ENCODE results near the gene BIN2. TPM values are rescaled to one million over a fixed set of nuclear protein-coding genes. Genes with fewer than 3 reads are reported as not detected.

The BIN2 gene
- total and polyA plus RNA-seq, 2 of the 13 experiments (the other 11 are each of a cell fraction or from before 2014, with no cell fraction given), result not detected

DNA sequence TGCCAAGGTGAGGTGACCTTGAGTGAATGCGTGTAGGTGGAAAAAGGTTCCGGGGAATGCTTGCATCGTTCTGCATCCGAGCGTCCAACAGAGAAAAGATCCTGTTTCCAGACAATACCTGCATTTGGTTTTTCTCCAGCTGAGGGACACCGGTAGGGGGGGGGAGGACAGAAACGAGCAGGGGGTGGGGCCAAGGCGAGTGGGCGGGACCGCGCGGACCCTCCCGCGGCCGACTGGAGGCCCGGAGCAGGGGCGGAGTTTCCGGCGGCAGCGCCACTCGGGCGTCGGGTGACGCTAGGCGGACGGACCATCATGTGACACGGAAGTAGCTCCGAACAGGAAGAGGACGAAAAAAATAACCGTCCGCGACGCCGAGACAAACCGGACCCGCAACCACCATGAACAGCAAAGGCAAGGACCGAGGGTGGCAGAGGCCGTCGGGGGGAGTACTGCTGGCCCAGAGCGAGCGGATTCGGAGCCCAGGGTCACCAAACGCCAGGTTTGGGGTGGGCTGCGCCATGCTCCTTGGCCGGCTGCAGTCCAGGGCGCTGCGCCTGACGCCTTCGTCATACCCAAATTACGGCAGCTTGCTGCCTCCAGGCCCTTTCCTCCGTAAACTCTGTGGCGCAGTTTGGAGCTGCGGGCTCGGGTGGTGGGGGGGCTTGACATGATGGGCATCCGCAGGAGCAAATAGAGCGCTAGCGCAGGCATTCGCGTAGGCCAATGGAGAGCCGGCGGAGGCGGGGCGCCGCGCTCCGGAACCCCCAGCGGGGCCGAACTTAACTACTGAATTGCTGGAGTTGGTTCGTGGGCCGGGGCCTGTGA, 85.3 kb downstream of the BIN2 start, which contains the start of gene DAZAP2 (continued):
- TF ChIP-seq NCOA5 (CRISPR knock-in tag; IDR thresholded peaks at IDR 0.05) (no peak), FOXA1 (IDR thresholded peaks at IDR 0.05) (no peak), FOXA1 (CRISPR knock-in tag; IDR thresholded peaks at IDR 0.05) (0 out of 2 replicates have a peak, but pooled peaks have one; percentile 4), ESRRA (CRISPR knock-in tag; IDR thresholded peaks at IDR 0.05; ENCODE audit: low read depth) (no peak), ZSCAN31 (CRISPR knock-in tag; IDR thresholded peaks at IDR 0.05; ENCODE audit: low read depth) (peak; percentile 42; the same call in 1 of the 2 replicates), KLF16 (CRISPR knock-in tag; IDR thresholded peaks at IDR 0.05) (peak; percentile 38 to 48; a peak in 1 of 4 replicates), PCBP1 (IDR thresholded peaks at IDR 0.05; ENCODE audit: borderline replicate concordance, low read depth, low read length) (peak; percentile 80; the same call in 1 of the 2 replicates), NFKB2 (CRISPR knock-in tag; IDR thresholded peaks at IDR 0.05; ENCODE audit: borderline replicate concordance) (peak; percentile 75; the same call in 1 of the 2 replicates), ZNF549 (CRISPR knock-in tag; IDR thresholded peaks at IDR 0.05) (peak; percentile 38; the same call in 1 of the 2 replicates), GABPA (IDR thresholded peaks at IDR 0.05; ENCODE audit: low read depth, low read length) (peak; percentile 66), GABPA (CRISPR knock-in tag; IDR thresholded peaks at IDR 0.05; ENCODE audit: low read depth) (peak; percentile 75; the same call in 1 of the 2 replicates), ZNF10 (CRISPR knock-in tag; IDR thresholded peaks at IDR 0.05; ENCODE audit: borderline replicate concordance, low read depth) (no peak), ZKSCAN1 (IDR thresholded peaks at IDR 0.05; ENCODE audit: low read length) (no peak), NKX3-1 (CRISPR knock-in tag; IDR thresholded peaks at IDR 0.05) (peak; percentile 91), SKI (IDR thresholded peaks at IDR 0.05; ENCODE audit: partially characterized antibody) (peak; percentile 8), RFXAP (CRISPR knock-in tag; IDR thresholded peaks at IDR 0.05; ENCODE audit: borderline replicate concordance) (peak; percentile 78; the same call in 1 of the 2 replicates), CCDC6 (CRISPR knock-in tag; IDR thresholded peaks at IDR 0.05) (peak; percentile 58; the same call in 1 of the 2 replicates), BHLHE40 (IDR thresholded peaks at IDR 0.05; ENCODE audit: low read length) (peak; percentile 33), ZBTB14 (CRISPR knock-in tag; IDR thresholded peaks at IDR 0.05) (no peak), ZNF652 (CRISPR knock-in tag; IDR thresholded peaks at IDR 0.05; ENCODE audit: borderline replicate concordance, low read depth) (peak; percentile 98)
- TF ChIP-seq, protein P1, sequence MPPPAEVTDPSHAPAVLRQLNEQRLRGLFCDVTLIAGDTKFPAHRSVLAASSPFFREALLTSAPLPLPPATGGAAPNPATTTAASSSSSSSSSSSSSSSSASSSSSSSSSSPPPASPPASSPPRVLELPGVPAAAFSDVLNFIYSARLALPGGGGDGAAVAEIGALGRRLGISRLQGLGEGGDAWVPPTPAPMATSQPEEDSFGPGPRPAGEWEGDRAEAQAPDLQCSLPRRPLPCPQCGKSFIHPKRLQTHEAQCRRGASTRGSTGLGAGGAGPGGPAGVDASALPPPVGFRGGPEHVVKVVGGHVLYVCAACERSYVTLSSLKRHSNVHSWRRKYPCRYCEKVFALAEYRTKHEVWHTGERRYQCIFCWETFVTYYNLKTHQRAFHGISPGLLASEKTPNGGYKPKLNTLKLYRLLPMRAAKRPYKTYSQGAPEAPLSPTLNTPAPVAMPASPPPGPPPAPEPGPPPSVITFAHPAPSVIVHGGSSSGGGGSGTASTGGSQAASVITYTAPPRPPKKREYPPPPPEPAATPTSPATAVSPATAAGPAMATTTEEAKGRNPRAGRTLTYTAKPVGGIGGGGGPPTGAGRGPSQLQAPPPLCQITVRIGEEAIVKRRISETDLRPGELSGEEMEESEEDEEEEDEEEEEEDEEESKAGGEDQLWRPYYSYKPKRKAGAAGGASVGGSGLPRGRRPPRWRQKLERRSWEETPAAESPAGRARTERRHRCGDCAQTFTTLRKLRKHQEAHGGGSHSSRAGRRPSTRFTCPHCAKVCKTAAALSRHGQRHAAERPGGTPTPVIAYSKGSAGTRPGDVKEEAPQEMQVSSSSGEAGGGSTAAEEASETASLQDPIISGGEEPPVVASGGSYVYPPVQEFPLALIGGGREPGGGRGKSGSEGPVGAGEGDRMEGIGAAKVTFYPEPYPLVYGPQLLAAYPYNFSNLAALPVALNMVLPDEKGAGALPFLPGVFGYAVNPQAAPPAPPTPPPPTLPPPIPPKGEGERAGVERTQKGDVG (CRISPR knock-in tag; IDR thresholded peaks at IDR 0.05; ENCODE audit: borderline replicate concordance), result no peak; the same call in 1 of the 2 replicates
- TF ChIP-seq, protein P2, sequence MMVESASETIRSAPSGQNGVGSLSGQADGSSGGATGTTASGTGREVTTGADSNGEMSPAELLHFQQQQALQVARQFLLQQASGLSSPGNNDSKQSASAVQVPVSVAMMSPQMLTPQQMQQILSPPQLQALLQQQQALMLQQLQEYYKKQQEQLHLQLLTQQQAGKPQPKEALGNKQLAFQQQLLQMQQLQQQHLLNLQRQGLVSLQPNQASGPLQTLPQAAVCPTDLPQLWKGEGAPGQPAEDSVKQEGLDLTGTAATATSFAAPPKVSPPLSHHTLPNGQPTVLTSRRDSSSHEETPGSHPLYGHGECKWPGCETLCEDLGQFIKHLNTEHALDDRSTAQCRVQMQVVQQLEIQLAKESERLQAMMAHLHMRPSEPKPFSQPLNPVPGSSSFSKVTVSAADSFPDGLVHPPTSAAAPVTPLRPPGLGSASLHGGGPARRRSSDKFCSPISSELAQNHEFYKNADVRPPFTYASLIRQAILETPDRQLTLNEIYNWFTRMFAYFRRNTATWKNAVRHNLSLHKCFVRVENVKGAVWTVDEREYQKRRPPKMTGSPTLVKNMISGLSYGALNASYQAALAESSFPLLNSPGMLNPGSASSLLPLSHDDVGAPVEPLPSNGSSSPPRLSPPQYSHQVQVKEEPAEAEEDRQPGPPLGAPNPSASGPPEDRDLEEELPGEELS (CRISPR knock-in tag; IDR thresholded peaks at IDR 0.05), result peak; percentile 39; the same call in 1 of the 2 replicates
- TF ChIP-seq, protein P3, sequence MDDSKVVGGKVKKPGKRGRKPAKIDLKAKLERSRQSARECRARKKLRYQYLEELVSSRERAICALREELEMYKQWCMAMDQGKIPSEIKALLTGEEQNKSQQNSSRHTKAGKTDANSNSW (CRISPR knock-in tag; IDR thresholded peaks at IDR 0.05; ENCODE audit: borderline replicate concordance), result peak; percentile 99; the same call in 1 of the 2 replicates

Data from HepG2 (cell line).